ENCODE measurements around the gene FFAR3.
"Not testable (repeated sequence)": the region's sequence is repeated elsewhere in the genome, so short reads cannot be mapped to it uniquely, and the experiment has no call there.

The FFAR3 gene

GRCh38 chr19:35401416-35401815 lies 43.2 kb downstream of the FFAR3 start:
- not testable (repeated sequence) for DNase-seq (ENCODE audit: low read depth)

DNA sequence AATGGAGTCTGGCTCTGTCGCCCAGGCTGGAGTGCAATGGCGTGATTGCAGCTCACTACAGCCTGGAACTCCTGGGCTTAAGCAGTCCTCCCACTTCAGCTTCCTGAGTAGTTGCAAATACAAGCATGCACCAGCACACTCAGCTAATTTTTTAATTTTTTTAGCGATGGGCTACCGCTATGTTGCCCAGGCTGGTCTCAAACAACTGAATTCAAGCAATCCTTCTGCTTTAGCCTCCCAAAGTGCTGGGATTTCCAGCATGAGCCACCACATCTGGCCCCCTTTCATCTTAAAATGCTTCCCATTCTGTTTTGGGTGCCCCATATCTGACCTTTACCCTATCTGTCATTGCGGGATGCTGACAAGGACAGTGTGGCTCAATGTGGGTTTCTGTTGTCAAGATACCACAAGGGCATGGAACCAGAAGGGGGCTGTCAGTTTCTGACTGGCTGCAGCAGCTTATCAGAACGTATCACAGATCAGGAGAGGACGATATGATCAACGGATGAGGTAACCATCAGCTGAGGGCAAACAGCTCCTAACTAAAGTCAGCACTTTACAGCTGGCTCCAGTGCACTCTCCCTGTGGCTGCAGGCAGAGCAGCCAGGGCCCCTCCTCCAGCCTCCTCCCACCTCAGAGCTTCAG lies 45.0 kb downstream of the FFAR3 start:
- no peak for DNase-seq (ENCODE audit: low read depth)

- no peak for DNase-seq (ENCODE audit: low read depth)
Observed at GRCh38 chr19:35404879-35405622, 46.8 kb downstream of the FFAR3 start.

DNA sequence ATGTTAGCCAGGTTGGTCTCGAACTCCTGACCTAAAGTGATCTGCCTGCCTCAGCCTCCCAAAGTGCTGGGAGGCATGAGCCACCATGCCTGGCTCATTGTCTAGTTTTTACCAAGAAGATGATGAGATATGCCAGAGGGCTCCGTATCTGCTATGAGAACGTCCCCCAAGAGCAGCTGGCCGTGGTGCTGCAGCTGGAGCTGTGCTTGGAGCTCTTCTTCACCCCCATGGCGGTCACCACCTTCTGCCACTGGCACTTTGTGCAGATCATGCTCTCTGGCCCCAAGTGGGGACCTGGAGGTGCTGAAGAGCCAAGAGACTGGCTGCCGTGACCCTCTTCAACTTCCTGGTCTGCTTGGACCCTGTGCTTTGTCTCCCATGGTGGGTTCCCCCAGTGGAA lies 49.4 kb downstream of the FFAR3 start:
- no peak for DNase-seq (ENCODE audit: low read depth)

DNA sequence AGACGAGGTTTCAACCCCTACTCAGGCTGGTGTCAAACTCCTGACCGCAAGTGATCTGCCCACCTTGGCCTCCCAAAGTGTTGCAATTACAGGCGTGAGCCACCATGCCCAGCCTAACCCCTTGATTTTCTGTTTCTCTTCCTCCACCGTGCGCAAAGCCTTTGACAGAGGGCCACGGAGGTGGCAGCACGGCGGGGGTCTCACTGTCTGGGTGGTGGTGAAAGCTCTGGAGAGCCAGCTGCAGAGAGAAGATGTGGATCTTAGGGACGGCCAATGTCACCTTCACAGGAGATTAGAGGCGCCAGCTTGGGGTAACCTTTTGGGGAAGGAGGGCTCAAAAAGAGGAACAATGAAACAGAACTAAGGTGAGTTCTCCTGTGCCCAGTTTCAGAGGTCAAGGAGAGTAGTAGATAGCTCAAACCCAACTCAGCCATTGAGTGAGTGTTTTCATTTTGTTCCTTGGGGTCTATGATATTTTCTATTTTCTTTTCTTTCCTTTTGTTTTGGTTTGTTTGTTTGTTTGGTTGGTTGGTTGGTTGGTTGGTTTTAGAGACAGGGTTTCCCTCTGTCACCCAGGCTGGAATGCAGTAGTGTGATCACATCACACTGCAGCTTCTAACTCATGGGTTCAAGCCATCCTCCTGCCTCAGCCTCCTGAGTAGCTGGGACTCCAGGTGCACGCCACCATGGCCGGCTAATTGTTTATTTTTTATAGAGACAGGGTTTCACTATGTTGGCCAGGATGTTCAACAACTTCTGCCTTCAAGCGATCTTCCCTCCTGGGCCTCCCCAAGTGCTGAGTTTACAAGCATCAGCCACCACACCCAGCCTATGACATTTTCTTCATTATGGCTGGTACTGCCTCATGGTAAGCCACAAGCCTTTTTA lies 50.3 kb downstream of the FFAR3 start:
- DNase-seq (ENCODE audit: low read depth) = no peak

DNA sequence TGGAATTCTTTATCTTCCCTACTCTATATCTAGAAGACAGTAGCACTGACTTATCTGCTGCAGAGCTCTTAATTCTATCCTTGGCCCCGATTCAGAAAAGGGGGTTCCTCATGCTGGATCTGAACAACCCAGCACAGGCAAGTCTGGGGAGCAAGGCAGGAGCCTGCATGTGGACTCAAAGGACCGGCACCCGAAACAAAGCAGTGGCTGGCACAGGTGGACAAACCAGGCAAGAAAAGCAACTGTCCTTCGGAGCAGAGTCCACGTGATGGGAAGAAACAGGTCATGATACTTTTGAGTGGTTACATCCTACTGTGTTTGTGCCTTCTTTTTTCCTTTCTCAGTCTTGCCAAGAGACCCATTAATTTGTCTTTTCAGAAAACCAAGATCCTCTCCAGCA lies 50.9 kb downstream of the FFAR3 start:
- no peak for DNase-seq (ENCODE audit: low read depth)
